Right atrium auricular region (tissue), 2 donors: ENCODE results near the gene NTNG2. TPM values are rescaled to one million over a fixed set of nuclear protein-coding genes. Genes with fewer than 3 reads are reported as not detected.
A peak's percentile ranks its signal among the peaks of the same experiment; 100 is the strongest.

Source experiments
- DNase-seq: peaks from one replicate; pipeline ENCODE4 v3.0.0-alpha.2; 2019; ENCODE audit warnings: low spot score
- H3K27ac ChIP-seq, 2 donors: fragments of 200-600 bp; sonication (generic); 1 replicate in 1 of 2; 2 replicates in 1 of 2; pipeline ENCODE4 v1.5.1; 2016 to 2019
- H3K27me3 ChIP-seq, 2 donors: fragments of 200-600 bp; sonication (generic); one replicate each; pipeline versions ENCODE4 v1.5.1 to v1.6.0; 2017 to 2019
- H3K36me3 ChIP-seq: fragments of 200-600 bp; sonication (generic); one replicate; pipeline ENCODE4 v1.5.1; 2016
- H3K4me1 ChIP-seq, 2 donors: fragments of 200-600 bp; sonication (generic); one replicate each; pipeline versions ENCODE4 v1.5.1 to v1.6.0; 2017 to 2019
- H3K4me3 ChIP-seq, 2 donors: fragments of 200-600 bp; sonication (generic); 1 replicate in 1 of 2; 2 replicates in 1 of 2; pipeline ENCODE4 v1.5.1; 2017 to 2019; ENCODE audit warnings: mild to moderate bottlenecking in 1 of 2, moderate library complexity in 1 of 2
- H3K9me3 ChIP-seq, 2 donors: fragments of 200-600 bp; sonication (generic); one replicate each; pipeline ENCODE4 v1.5.1; 2019
- total RNA-seq, 2 donors: library from RNA; depleted of rRNA; stranded (reverse); fragments of >200 nt; gene quantifications; one replicate each; pipeline ENCODE4 v1.1.0, GENCODE V29; 2016
- TF ChIP-seq, protein P1 (sequence below), 2 donors: fragments of 200-600 bp; sonication (generic); IDR thresholded peaks; one replicate each; pipeline ENCODE4 v1.5.1; 2019; ENCODE audit warnings: antibody characterized with exemption in 2 of 2

The NTNG2 gene
- total RNA-seq, 2 donors from 2014 or later = 5.2 to 16.9 TPM

GRCh38 chr9:132287256-132287760, 125.5 kb downstream of the NTNG2 start:
- DNase-seq = no peak
- Histone ChIP-seq H3K9me3 (no peaks in the 10 kb centered on the region), H3K36me3 (peaks cover 74% of the 10 kb centered on the region), H3K4me3 (no peak overlapping the region), H3K27me3 (no peaks in the 10 kb centered on the region), H3K27ac (no peak overlapping the region), H3K4me1 (peaks cover 0 to 15% of the 10 kb centered on the region in 2 donors)
- TF ChIP-seq, protein P1, sequence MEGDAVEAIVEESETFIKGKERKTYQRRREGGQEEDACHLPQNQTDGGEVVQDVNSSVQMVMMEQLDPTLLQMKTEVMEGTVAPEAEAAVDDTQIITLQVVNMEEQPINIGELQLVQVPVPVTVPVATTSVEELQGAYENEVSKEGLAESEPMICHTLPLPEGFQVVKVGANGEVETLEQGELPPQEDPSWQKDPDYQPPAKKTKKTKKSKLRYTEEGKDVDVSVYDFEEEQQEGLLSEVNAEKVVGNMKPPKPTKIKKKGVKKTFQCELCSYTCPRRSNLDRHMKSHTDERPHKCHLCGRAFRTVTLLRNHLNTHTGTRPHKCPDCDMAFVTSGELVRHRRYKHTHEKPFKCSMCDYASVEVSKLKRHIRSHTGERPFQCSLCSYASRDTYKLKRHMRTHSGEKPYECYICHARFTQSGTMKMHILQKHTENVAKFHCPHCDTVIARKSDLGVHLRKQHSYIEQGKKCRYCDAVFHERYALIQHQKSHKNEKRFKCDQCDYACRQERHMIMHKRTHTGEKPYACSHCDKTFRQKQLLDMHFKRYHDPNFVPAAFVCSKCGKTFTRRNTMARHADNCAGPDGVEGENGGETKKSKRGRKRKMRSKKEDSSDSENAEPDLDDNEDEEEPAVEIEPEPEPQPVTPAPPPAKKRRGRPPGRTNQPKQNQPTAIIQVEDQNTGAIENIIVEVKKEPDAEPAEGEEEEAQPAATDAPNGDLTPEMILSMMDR (IDR thresholded peaks at IDR 0.05) = no peak

- Histone ChIP-seq H3K9me3 (no peaks in the 10 kb centered on the region), H3K4me1 (peaks cover 0 to 15% of the 10 kb centered on the region in 2 donors), H3K27ac (peak overlapping the region; percentile 18 to 50), H3K27me3 (no peaks in the 10 kb centered on the region), H3K36me3 (peaks cover 67% of the 10 kb centered on the region), H3K4me3 (no peak overlapping the region)
- TF ChIP-seq, protein P1 (IDR thresholded peaks at IDR 0.05) = no peak
- no peak for DNase-seq
Observed at GRCh38 chr9:132288361-132288760, 126.5 kb downstream of the NTNG2 start.

GRCh38 chr9:132288966-132289365, 127.1 kb downstream of the NTNG2 start:
- Histone ChIP-seq H3K27ac (peak overlapping the region; percentile 18 to 50), H3K4me3 (no peak overlapping the region), H3K36me3 (peaks cover 64% of the 10 kb centered on the region), H3K4me1 (peaks cover 0 to 15% of the 10 kb centered on the region in 2 donors), H3K27me3 (no peaks in the 10 kb centered on the region), H3K9me3 (no peaks in the 10 kb centered on the region)
- TF ChIP-seq, protein P1 (IDR thresholded peaks at IDR 0.05) = no peak
- no peak for DNase-seq

DNA sequence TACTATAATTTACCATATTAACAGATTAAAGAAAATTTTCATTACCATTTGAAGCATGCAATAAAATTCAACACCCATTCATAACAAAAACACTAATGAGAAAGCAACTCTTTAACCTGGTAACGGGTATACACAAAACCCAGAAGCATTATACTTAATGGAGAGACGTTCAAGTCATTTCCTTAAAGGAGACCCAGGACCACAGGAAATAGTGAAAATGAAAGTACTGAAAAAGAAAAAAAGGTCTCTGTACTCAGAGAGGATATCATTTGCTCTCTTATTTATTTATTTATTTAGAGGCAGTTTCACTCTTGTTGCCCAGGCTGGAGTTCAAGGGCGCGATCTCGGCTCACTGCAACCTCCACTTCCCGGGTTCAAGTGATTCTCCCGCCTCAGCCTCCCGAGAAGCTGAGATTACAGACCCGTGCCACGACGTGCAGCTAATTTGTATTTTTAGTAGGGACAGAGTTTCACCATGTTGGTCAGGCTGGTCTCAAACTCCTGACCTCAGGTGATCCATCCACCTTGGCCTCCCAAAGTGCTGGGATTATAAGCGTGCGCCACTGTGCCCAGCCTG, 131.4 kb downstream of the NTNG2 start:
- TF ChIP-seq, protein P1 (IDR thresholded peaks at IDR 0.05) = no peak
- H3K9me3 ChIP-seq = no peaks in the 10 kb centered on the region
- H3K4me3 ChIP-seq = no peak overlapping the region
- H3K36me3 ChIP-seq = peaks cover 64% of the 10 kb centered on the region
- H3K27me3 ChIP-seq = no peaks in the 10 kb centered on the region
- peaks cover 0 to 9% of the 10 kb centered on the region in 2 donors for H3K4me1 ChIP-seq
- H3K27ac ChIP-seq = no peak overlapping the region
- DNase-seq = no peak

Other genes starting within 250 kb of the NTNG2 start
- 10 to 100 TPM; 12.5 to 15.3 TPM for gene MED27, start 82.2 kb upstream of the NTNG2 start, total RNA-seq
- gene SETX, start 192.9 kb downstream of the NTNG2 start, total RNA-seq = 10 to 100 TPM; 32.3 to 33.9 TPM
- gene TTF1, start 244.8 kb downstream of the NTNG2 start, total RNA-seq = 10 to 100 TPM; 14.9 to 17.3 TPM
- gene CFAP77, start 248.2 kb downstream of the NTNG2 start, total RNA-seq = 1 to 10 TPM; 3.3 to 8.6 TPM